C1 segment of cervical spinal cord (tissue), 14 donors: ENCODE data around the gene PEMT.

Experiments
- DNase-seq, 14 donors: peaks; one replicate each; lab custom pipeline; 2025; lab: John Stamatoyannopoulos, UW

Gene PEMT

DNA sequence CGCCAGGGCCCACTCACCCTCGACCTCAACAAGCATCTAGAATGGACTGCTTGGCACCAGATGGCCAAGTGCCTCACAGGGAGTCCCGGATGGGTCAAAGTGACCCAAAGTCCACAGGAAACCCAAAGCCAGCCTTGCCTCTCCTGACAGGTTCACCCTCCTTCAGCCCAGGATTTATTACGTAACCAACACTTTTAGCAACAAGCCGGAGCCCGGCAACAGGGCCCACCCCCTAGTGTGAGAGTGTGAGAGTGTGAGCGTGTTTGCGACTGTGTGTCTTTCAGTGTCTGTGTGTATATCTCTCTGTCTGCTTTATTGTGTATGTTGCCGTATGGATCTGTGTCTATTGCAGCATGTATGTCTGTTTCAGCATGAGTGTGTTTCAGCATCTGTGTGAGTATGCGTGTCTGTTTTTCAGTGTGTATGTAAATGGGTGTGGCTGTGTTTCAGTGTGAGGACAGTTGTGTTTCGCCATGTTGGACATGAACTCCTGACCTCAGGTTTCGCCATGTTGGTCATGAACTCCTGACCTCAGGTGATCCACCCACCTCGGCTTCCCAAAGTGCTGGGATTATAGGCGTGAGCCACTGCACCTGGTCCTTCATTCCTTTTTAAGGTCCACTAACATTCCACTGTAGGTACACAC is 13.7 kb upstream of the PEMT start:
- DNase-seq, result no peak

DNA sequence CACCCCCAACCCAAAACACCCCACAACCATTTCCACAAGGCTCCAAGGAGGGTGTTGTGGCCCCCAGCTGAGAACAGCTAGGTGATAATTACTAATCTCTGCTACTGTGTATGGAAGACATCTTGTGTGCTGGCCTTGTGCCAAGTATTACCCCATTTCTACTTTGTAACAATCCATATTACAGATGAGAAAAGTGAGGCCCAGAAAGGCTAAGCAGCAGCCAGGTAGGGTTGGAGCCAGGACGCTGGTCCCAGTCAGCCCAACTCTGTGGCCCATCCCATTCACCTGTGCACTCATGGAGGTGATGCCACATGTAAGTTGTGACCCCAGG is 12.4 kb upstream of the PEMT start:
- DNase-seq, result no peak

DNA sequence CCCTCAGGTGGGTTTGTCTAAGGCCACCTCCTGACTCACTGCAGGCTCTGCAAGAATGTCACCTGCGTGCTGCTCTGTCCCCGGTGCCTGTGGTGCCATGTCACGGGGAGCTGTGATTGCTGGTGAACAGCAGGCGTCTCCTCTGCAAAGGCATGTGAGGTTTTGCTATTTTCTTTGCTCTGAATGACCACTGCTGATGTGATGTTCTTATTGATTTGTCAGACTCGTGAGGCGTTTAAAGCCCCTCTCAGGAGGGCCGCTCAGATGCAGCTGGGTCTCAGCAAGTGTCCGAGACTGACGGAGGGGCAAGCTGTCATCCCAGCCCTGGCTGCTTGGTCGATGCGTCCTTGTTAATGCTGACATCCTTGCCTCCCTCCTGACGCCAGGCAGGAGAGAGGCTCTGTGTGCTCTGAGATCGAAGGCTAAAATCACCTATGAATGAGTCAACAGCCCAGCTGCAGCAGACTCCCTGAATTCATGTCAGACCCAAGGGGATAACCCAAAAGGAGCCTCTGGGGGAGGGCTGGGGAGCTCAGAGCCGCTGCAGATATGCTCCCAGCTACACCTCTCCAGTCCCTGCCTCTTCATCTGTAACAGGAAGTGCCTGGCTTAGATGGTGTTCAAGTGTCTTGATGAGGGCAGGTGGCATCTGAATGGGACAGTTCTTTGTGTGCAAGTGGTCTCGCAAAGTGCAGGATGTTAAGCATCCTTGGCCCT is 11.8 kb upstream of the PEMT start:
- peak in 1 of 14 donors; percentile 37 for DNase-seq

DNA sequence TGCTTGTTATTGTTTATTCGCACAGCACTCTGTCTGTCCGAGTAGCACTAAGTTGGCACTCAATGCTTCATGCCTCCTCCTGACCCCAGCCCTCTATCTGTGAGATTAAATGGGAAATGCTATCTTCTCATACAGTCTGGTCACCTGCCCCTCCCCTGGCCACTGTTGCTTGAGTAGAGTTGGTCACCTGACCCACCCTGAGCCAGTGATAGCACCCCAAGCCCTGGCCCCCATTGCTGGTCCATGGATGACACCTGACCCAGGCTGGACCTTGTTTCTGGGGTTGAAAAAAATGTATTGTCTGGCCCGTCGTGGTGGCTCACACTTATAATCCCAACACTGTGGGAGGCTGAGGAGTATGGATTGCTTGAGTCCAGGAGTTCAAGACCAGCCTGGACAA is 8.5 kb upstream of the PEMT start:
- DNase-seq, result no peak

DNA sequence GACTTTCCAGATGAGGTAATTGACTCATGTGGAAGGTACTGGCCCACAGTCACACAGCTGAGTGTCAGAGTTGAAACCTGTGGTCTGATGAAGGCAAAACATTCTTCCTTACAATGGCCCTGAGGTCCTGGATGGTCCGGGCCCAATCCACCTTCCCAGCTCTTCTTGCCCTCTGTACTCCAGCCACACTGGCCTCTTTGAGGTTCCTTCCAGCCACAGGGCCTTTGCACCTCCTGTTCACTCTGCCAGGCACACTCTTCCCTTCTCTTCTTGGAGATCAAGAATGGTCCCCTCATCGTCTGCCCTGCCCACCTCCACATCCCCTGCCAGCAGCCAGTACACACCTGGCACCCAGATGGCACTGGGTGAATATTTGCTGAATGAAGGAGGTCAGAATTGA is 6.5 kb upstream of the PEMT start:
- no peak for DNase-seq

DNA sequence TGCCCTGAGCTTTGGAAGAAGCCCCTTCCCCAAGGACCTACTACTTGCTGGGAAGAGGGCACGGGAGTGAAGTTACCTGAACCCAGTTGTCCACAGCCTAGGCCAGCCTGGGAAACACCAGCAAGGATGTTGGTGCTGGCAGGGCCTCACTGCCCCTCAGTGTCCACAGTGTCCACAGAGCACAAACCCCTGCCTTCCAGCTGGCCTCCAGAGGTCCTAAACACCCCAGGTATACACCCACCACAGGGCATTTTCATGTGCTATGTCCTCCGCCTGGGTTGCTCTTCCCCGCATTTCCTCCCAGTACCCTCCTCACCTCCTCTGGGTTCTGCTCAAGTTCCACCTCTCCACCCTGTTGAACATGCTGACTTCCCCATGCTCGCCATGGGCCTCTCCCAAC is 4.2 kb upstream of the PEMT start:
- no peak for DNase-seq

DNA sequence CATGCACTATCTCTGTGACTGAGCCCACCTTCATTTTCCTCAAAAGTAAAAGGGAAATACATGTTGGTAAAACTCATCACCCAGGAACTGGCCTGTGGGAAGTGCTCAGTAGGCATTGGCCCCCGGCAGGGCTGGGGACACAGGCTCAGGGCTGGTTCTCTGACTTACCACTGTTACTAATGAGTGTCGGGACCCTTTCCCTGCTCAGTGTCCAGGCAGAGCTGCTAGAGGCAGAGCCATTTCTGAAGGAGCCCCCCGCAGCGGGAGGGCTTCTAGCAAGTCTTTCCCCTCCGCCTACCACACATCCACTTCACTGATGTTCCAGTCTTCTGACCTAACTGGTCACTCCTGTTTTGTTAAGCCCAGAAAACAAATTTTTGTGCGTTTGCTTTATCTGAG is 1.7 kb upstream of the PEMT start:
- no peak for DNase-seq

DNA sequence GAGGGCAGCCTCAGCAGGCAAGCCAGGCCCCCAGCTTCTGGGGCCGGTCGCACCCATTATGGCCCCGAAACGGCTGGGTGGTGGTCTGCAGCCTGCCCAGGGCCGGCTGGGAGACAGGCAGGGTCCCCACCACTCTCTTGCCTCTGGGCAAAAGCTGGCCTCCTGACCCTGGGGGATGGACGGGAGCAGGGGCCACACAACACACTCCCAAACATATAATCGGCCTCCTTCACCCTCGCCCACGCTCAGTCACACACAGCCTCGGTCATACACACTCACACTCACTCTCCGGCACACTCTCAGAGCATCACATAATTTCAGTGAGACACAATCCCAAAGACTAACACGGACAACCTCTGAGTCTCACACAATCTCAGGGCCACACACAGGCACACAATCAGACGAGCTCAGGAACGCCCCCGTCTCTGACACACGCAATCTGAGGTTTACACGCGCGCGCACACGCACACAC is 589 bp downstream of the PEMT start:
- no peak for DNase-seq

DNA sequence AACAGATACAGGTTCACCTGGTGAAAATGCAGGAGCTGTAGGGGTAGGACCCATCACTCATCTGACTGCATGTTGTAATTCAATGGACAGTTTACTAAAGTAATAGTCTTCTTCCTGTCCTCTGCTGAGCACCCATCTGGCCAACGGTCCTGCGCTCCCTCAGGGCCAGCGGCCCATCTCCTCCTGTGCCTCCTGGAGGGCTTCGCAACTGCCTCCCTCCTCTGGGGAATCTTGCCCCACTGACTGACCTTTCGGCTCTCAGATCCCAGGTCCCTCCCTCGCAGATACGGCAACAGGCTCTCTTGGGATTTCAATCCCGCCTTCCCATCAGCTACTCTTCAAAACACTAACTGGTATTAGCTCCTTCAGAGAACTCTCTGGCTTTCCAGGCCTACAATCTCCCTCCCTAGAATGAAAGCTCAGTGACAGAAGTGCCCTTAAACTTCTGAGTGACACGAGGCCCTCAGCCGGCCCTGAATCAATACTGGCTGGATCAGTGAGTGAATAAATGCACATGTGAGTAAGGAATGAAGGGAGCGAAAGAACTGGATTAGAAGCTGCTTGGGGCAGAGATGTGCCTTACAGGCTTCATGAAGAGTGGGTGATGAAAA is 1.3 kb downstream of the PEMT start:
- DNase-seq, result no peak

DNA sequence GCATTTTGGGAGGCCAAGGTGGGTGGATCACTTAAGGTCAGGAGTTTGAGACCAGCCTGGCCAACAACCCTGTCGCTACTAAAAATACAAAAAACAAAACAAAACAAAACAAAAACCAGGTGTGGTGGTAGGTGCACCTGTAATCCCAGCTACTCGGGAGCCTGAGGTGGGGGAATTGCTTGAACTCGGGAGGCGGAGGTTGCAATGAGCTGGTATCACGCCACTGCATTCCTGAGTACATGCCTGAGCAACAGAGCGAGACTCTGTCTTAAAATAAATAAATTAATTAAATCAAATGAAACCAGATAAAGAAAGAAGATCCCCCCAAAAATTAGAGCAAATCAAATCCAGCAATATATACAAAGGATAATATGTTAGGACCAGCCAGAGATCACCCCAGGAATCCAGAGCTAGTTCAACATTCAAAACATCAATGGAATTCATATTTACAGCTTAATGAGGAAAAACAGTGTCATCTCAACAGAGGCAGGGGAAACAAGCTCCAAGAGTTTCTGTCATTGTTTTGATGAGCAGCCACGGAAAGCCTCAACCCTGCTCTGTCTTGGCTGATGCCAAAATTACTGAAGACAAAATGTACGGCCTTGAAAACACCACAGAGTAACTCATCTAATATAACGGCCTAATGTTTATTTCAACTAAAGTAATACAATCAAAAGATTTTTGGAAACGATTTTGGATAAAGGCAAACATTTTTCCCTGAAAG is 3.7 kb downstream of the PEMT start:
- no peak for DNase-seq

DNA sequence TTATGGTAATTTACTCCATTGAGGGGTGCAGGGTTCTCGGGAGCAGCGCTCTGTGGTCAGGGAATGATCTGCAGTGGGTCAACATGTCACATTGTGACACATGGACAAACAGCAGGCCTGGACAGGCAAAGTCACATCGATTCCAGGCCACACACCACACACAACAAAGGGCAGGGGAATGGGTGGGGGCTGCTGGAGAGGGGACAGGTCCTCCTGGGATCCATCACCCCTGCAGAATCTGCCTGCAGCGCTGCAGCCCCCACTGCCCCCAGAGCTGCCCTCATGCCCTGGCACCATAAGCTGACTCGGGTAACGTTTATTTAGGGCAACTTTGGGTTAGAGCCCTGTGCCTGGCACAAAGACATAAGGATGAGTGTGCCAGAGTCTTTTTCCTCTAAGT is 9.1 kb downstream of the PEMT start:
- no peak for DNase-seq

DNA sequence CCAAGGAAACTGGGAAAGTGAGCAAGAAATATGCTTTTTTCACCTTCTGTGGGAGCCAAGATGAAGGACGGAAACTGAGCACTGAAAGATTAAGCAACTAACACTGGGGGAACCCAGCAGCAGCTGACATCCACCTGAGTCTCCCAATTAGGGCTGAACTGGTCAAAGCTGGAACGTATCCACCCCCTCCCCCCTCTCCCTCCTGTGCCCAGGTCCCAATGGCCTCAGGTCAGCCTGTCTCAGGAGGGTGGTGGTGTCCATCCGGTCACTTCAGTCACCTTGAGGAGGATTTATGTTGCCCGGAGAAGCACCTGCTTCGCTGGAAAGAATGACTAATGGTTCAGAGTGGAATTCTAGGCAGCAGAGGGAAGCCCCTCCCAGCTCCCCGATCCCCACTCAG is 10.0 kb downstream of the PEMT start:
- no peak for DNase-seq

DNA sequence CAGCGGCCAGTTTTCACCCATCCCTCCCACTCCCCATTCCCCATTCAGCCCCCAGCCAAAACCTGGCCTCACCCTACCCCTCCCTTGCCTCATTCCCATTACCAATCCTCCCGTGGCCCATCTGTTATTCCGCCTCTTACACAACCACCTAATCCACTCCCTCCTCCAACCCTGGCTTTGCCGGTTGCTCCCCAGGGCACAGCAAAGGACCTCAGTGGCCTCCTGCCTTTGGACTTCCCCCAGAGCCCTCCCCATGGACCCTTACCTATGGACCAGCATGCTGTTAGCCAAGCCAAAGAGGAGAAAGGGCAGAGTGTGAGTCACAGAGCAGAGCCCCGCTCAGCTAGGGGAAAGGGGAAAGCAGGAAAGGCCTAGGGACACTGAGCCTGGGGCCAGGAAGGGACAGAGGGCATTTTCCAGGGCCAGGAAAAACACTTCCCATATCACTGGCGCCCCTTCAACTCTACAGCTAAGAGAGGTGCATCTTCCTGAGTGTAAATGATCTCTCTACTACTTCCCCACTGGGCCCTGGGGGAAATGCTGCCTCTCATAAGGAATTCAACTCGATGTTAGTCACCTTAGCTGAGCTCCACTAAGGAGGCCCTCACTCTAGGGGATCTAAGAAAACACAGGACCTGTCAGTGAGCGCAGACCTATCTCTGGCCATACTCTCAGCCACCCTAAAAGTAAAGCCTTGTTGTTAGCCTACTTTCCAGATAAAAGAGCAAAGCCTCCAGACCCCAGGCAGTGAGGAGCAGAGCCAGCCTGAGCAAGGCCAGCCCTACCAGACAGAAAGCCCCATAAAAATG is 10.6 kb downstream of the PEMT start:
- no peak for DNase-seq

DNA sequence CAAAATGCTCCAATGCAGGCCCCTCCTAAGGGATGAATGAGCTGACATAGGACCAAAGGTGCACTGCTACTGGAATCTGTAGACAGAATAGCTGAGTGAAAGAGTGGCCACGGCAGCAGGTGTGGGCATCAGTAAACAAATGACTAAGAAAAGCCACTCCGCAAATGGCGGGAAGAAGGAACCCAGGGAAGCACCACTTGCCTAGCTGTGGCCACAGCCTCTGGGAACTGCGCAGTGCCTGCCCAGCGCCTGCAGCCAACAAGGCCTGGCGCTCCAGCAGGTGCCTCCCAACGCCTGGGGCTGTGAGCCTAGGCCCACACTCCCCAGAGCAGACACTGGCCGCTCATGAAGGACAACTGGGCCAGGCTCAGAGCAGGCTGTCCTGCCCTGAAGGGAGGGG is 11.8 kb downstream of the PEMT start:
- DNase-seq, result no peak

DNA sequence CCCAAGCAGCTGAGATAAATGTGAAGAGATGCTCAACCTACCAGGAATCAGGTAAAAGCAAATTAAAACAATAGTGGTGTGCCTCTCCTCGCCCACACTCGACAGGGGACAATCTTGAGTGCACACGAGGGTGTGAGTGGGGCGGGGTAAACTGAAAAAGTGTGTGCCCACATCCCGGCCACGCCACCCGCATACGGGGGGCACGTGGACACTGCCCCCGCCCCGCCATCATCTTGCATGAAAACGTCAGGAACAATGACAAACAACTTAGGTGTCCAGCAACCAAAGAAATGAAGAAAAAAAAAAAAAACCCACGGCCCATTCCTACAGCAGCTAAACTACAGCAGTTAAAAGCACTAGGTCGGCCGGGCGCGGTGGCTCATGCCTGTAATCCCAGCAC is 14.1 kb downstream of the PEMT start:
- DNase-seq, result no peak

DNA sequence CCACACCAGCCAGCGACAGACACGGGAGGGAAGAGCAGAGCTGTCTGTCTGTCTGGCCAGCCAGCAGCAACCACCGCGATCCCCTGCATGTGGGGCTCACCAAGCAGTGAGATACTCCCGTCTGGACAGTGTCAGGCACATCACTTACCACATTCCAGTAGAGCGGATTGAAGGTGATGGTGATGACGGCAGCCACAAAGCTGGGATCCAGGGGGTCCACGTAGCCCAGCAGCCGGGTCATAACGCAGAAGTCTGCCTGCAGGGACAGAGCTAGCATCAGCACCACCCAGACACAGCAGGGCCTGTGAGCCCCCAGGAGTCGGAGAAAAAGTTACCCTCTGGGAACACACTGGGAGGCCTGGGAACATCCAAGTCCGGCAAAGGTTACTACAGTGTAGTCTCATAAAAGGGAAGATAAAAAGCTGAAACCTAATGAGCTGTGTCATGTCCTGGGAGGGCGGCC is 14.7 kb downstream of the PEMT start:
- DNase-seq, result no peak

DNA sequence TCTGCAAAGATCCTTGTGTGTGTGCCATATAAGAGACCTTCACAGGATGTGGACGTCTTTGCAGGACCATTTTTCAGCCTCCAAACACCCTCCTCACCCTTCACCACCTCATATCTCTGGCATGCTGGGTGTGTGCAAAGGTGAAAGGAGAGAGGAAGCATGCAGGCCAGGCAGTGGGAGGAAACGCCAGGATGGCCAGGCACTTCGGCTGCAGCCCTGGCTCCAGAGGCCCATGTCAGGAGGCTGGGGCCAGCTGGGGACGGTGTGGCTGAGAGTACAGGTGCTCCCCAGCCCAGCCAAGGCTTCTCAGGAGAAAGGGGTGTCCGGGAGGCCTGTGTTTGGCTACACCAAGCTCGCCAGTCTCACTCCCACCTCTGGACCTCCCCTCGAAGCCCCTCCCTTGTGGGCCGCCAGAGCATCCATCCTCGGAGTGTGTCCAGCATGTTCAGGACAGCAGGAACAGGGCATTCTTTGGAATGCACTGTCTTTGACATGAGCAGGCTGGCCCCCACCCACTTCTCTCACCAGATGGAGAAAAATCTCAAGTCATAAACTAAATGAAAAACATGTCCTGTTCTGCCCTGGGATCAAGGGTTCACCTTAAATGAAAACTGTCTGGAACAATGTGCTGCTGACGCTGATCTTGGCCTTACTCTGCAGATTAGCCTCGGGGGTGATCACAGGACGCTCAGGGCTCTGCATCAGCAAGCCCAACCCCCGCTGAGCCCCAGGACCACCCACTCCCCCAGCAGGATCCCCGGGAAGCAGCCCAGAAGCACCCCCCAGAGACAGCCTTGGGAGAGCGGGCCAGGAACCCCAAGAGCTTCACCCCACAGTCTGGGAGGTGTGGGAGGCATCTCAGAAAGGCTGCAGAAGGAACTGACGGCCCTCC is 15.9 kb downstream of the PEMT start:
- DNase-seq, result no peak

DNA sequence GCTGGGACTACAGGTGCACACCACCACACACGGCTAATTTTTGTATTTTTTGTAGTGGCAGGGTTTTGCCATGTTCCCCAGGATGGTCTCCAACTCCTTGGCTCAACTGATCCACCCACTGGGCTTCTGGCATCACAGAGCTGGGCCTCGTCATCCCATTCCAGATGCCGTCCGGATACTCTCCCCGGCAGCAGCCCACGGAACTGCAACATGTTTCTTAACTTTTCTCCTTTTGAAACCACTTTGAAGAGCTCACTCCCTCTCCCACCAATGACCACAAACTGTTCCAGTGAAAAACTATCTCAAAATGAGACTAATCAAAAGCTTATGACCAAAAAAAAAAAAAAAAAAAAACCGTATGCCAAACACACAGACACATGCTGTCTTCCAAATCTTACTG is 17.6 kb downstream of the PEMT start:
- no peak for DNase-seq

DNA sequence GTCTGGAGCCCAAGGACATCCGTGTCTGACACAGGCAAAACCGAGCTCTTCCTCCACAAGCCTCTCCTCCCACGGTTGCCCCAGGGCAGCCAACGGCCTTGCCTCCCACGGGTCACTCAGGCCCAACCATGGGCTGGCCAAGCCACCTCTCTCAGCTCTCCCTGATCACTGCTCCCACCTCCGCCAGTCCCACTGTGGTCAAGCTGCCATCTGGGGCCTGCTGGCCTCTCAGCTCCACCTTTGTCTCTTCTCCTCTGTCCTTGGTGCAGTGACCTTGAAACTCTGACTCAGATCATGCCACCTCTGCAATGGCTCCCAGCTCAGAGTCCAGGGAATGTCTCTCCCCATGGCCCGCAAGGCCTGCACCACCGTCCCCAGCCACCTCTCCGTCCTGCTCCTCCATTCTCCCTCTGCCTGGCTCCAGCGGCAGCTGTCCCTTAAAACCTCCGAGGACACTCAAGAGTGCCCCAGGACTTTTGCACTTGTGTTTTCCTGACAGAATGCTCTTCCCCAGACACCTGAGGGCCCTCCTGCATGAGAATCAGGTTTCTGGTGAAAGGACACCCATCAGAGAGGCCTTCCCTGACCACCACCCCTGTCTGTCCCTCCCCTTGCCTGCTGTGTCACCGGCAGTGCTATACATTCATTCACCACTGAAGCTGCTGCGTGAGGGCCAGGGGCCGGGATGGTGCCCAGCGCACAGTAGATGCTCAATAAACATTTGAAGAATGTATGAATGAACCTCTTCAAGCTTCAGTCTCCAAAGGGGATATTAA is 19.3 kb downstream of the PEMT start:
- no peak for DNase-seq
